Naive B cell (primary cell): ENCODE results near the gene WHRN. TPM values are rescaled to one million over a fixed set of nuclear protein-coding genes. Genes with fewer than 3 reads are reported as not detected.

Experiments used
- ATAC-seq, 2 donors: fragments of 150-1000 bp; cut with Tn5 transposase; 2 replicates each; pipeline ENCODE4 v1.10.0; 2021; ENCODE audit warnings: low read depth in 2 of 2, mild to moderate bottlenecking in 2 of 2, moderate library complexity in 2 of 2
- DNase-seq: peaks from one replicate; pipeline ENCODE4 v3.0.0; 2022
- H3K27ac Mint-ChIP-seq, 6 donors: one replicate each; pipeline ENCODE4 v1.8.0; 2020 to 2022; ENCODE audit warnings: mild to moderate bottlenecking in 6 of 6, mixed read lengths in 6 of 6, moderate library complexity in 5 of 6, inconsistent platforms in 2 of 6
- H3K27me3 Mint-ChIP-seq, 3 donors: one replicate each; pipeline ENCODE4 v1.8.0; 2021 to 2022; ENCODE audit warnings: mixed read lengths in 3 of 3, mild to moderate bottlenecking in 1 of 3
- H3K36me3 Mint-ChIP-seq, 2 donors: one replicate each; pipeline ENCODE4 v1.8.0; 2020 to 2022; ENCODE audit warnings: mixed read lengths in 2 of 2, inconsistent platforms in 1 of 2, mild to moderate bottlenecking in 1 of 2
- H3K4me1 Mint-ChIP-seq, 3 donors: one replicate each; pipeline ENCODE4 v1.8.0; 2020 to 2022; ENCODE audit warnings: mixed read lengths in 3 of 3, inconsistent platforms in 1 of 3, mild to moderate bottlenecking in 1 of 3, moderate library complexity in 1 of 3
- H3K4me3 Mint-ChIP-seq, 8 donors: one replicate each; pipeline ENCODE4 v1.8.0; 2020 to 2022; ENCODE audit warnings: mild to moderate bottlenecking in 8 of 8, mixed read lengths in 8 of 8, moderate library complexity in 8 of 8, inconsistent platforms in 2 of 8
- H3K9me3 Mint-ChIP-seq, 7 donors: one replicate each; pipeline ENCODE4 v1.8.0; 2020 to 2022; ENCODE audit warnings: mixed read lengths in 7 of 7, mild to moderate bottlenecking in 5 of 7, inconsistent platforms in 2 of 7, moderate library complexity in 1 of 7
- polyA plus RNA-seq, 6 donors: library from polyadenylated mRNA; unstranded; fragments of 300-500 nt; fragmentation: Illumina TruSeq; gene quantifications; one replicate each; pipeline ENCODE4 v1.2.3, GENCODE V29; 2021; ENCODE audit warnings: low read depth in 6 of 6

WHRN gene
- polyA plus RNA-seq = 1 to 10 TPM in 2 of 6 donors, under 1 TPM in 4; 0.27 to 2.0 (median 0.95) TPM

DNA sequence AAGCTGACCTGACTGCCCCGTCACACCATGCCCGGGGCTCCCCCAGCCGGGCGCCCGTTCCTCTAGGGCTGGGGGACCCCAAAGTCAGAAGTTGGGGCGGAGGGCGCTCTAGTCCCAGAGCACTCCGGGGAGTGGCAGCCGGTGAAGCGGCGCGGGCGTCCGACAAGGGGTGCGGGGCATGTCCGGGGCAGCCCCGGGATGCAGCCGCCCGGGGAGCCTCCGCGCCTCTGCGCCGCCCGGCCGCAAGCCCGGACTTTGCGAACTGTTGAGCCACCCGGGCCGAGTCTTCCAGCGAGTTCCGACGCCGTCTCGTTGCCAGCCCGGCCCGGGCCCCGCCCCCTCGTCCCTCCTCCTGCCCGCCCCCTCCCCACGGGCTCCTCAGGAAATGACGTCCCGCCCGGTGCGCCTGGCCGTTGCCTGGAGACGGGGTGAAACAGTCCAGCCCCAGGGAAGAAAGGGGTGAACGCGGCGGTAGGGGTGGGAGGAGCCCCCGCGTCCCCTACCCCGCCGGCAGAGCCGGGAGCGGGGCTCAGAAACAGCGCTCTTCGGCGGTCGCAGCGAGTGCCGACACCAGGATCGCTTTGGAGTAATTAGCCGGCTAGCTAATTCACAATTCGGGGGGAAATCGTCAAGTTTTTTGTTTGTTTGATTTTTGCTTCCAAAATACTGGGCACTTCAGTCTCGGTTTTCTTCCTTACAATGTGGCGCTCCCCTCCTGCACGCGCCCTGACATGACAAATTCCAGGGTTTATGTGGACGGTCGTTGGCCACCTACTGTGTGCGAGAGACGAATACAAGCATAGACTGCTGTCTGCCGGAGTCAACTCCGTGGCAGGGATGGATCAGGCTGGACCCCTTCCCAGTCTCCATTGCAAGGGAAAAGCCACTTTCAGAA lies at the start of gene WHRN:
WHRN (minus strand) TSS at position 287 of the 895 bp plus-strand sequence. CDS start 672 bp downstream, outside the sequence.
- peak within 1 kb of the TSS; percentile 94 to 97 (median 96) for H3K27ac Mint-ChIP-seq
- H3K9me3 Mint-ChIP-seq = no peaks in the 10 kb centered on the region
- ATAC-seq (peak; percentile 85 to 86), DNase-seq (peak; percentile 93)
- H3K27me3 Mint-ChIP-seq = peaks cover 12 to 19% (median 16%) of the 10 kb centered on the region in 3 donors
- H3K36me3 Mint-ChIP-seq = no peaks in the 10 kb centered on the region
- H3K4me3 Mint-ChIP-seq = peak within 1 kb of the TSS; percentile 85 to 93 (median 89)
- H3K4me1 Mint-ChIP-seq = peaks cover 14 to 43% (median 33%) of the 10 kb centered on the region in 3 donors

DNA sequence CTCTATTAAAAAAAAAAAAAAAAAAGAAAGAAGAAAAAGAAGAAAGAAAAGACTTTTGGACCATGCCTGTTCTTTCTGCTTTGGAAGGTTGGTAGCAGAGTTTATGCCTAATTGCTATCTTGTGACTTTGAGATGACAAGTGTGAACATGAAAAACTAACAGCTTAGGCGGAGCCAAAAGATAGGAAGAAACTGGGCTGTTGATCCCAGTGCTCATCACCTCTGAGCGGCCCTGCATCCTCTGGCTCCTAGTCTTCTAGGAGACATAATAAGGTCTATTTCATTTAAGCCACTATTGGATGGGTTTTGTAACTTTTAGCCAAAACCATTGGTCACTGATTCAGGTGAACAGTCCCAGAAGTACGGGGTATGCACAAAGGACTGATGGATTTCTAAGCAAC lies 47.9 kb upstream of the WHRN start:
- H3K4me1 Mint-ChIP-seq = peaks cover 7 to 36% (median 19%) of the 10 kb centered on the region in 3 donors
- peaks cover 0 to 3% (median 0%) of the 10 kb centered on the region in 7 donors for H3K9me3 Mint-ChIP-seq
- no peak for DNase-seq
- H3K36me3 Mint-ChIP-seq = peaks cover 0 to 7% of the 10 kb centered on the region in 2 donors
- no peak for ATAC-seq
- H3K27me3 Mint-ChIP-seq = peaks cover 0 to 8% (median 0%) of the 10 kb centered on the region in 3 donors
- peak overlapping the region in 1 of 6 donors; percentile 33 for H3K27ac Mint-ChIP-seq
- H3K4me3 Mint-ChIP-seq = no peak overlapping the region

DNA sequence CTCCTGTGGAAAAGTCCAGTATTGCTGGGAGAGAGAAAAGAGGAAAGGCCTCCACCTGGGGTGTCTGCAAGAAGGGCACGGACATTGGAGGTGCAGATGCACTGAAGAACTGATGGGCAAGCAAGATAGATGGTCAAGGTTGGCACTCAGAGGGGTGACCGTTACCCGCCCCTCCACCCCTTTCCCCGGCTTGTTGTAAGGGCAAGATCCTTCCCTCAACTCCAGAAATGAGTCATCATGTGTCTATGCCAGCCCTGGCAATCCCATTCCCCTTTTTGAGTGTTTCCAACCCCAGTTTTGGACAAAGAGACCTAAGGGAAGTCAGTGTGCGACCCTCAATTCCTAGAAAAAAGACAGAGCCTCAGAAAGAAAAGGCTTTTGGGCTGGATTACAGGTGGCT lies 47.4 kb upstream of the WHRN start:
- Mint-ChIP-seq H3K9me3 (peaks cover 0 to 3% (median 0%) of the 10 kb centered on the region in 7 donors), H3K27me3 (peaks cover 0 to 8% (median 0%) of the 10 kb centered on the region in 3 donors), H3K4me1 (peaks cover 5 to 31% (median 19%) of the 10 kb centered on the region in 3 donors), H3K36me3 (peaks cover 0 to 7% of the 10 kb centered on the region in 2 donors), H3K27ac (no peak overlapping the region), H3K4me3 (no peak overlapping the region)
- DNase-seq (no peak), ATAC-seq (no peak)

DNA sequence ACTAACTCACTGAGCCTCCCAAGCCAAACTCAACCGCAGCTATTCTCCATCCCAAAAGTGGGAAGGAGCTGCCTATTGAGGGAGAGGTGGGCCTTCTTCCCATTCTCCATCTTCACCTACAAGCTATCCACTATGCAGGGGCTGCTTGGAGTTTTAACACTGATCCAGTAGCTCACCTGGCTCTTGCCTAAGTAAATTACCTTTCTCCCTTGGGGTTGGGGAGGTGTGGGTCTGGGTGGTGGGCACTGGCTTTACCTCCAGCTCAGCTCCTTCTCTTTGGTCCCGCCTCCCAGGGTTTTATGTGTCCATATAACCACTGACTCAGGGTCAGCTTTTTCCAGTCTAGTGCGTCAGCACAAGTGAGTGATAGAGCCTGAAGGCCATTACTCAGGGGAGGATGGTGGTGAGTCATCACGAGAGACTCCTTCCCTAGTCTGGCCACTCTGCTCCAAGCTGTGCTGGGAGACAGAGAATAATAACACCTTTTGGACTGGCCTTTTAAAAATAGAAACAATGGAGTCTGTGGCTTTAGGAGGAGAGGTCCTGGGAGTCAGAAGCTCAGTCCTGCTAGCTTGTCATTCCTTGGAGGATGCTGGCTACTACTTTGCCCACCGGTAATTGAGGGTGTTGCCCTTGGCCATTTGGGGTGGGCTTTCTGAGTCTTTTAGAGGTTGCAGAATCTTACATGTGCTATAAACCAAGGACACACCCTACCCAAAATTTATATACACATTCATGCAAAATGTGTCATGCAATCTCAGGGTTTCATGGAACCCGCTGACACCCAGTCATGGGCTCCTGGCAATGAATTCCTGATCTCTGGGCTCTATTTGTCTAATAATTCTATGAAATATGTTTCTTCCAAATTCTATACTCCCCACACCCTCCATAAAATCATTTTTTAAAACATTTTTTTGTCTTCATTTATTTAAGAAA lies 46.7 kb upstream of the WHRN start:
- Mint-ChIP-seq H3K4me3 (no peak overlapping the region), H3K36me3 (peaks cover 0 to 13% of the 10 kb centered on the region in 2 donors), H3K4me1 (peaks cover 5 to 30% (median 25%) of the 10 kb centered on the region in 3 donors), H3K27me3 (peaks cover 0 to 8% (median 4%) of the 10 kb centered on the region in 3 donors), H3K27ac (no peak overlapping the region), H3K9me3 (peaks cover 0 to 5% (median 0%) of the 10 kb centered on the region in 7 donors)
- ATAC-seq (no peak), DNase-seq (no peak)

DNA sequence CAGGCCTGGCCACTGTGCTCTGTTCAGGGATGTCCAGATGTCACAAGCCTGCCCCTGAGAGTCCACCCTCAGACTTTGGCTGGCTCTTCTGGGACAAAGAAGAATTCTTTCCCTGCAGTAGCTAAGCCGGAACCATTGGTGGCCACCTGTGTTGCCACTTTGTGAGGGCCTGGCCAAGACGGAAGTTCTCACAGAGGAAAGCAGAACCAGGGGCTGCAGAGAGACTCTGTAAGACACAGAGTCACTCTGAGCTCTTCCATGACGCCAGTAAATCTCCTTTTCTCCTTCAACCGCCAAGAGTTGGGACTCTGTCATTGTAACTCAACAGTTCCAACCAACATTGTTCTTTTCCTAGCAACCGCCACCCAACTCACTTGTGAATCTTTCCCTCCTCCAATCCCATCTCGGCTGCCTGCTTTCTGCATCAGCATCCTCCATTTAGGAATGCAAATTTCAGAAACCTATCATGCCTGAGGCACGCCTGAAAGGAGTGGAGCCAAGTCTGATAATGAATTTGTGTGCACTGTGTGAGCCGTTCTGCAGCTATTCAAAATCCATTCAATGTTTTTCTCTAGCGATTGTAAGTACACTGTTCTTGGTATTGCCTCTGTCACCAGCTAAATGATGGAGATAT lies 44.5 kb upstream of the WHRN start:
- H3K27ac Mint-ChIP-seq = peak overlapping the region in 1 of 6 donors; percentile 39
- H3K4me1 Mint-ChIP-seq = peaks cover 0 to 20% (median 14%) of the 10 kb centered on the region in 3 donors
- ATAC-seq (peak in 1 of 2 donors; percentile 40), DNase-seq (no peak)
- peaks cover 0 to 15% of the 10 kb centered on the region in 2 donors for H3K36me3 Mint-ChIP-seq
- no peak overlapping the region for H3K4me3 Mint-ChIP-seq
- peaks cover 0 to 16% (median 4%) of the 10 kb centered on the region in 3 donors for H3K27me3 Mint-ChIP-seq
- peaks cover 0 to 2% (median 0%) of the 10 kb centered on the region in 7 donors for H3K9me3 Mint-ChIP-seq

DNA sequence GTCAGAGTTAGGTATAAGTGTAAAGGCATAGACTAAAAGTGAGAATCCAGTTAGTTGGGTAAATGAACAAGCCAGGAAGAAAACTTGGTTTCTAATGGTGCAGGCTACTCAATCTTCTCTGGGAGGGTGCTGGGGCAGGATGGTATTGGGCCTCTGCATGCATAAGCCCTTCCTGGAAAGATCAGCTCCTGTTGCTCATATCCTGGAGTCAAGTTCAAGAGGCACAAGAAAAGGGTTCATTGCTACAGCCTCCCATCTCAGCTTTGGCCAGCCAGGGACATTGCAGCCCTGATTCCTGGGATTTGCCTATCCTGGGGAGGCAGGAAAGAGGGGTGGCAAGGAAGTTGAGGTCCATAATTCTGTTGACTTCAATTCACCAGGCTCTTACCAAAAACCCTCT lies 41.6 kb upstream of the WHRN start:
- H3K4me1 Mint-ChIP-seq = peaks cover 5 to 38% (median 17%) of the 10 kb centered on the region in 3 donors
- H3K27me3 Mint-ChIP-seq = peaks cover 0 to 16% (median 4%) of the 10 kb centered on the region in 3 donors
- no peak overlapping the region for H3K4me3 Mint-ChIP-seq
- H3K36me3 Mint-ChIP-seq = peaks cover 0 to 15% of the 10 kb centered on the region in 2 donors
- no peak for DNase-seq
- ATAC-seq = no peak
- peaks cover 0 to 2% (median 0%) of the 10 kb centered on the region in 7 donors for H3K9me3 Mint-ChIP-seq
- peak overlapping the region in 3 of 6 donors; percentile 1 to 55 (median 26) for H3K27ac Mint-ChIP-seq

DNA sequence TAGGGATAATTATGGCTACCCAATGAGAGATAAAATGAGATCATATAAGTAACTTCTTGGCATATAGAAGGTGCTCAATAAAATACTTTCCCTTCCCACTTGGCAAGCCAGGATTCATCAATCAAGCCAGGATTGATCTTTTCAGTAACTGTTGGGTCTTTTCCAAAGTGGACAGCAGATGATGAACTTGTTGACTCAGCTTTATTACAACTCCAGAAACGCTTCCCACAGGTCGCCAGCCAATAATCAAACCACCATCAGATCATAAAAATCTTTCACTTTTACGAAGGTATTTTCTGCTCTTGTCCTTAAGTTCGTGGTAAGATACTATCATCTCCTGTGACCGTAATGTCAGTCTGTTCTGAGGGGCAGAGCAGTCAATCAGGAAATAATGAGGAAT lies 39.8 kb upstream of the WHRN start:
- peak overlapping the region in 3 of 6 donors; percentile 23 to 73 (median 69) for H3K27ac Mint-ChIP-seq
- H3K4me3 Mint-ChIP-seq = no peak overlapping the region
- H3K9me3 Mint-ChIP-seq = peaks cover 0 to 2% (median 0%) of the 10 kb centered on the region in 7 donors
- peaks cover 0 to 16% (median 4%) of the 10 kb centered on the region in 3 donors for H3K27me3 Mint-ChIP-seq
- DNase-seq (no peak), ATAC-seq (no peak)
- peaks cover 5 to 38% (median 17%) of the 10 kb centered on the region in 3 donors for H3K4me1 Mint-ChIP-seq
- H3K36me3 Mint-ChIP-seq = peaks cover 0 to 15% of the 10 kb centered on the region in 2 donors

DNA sequence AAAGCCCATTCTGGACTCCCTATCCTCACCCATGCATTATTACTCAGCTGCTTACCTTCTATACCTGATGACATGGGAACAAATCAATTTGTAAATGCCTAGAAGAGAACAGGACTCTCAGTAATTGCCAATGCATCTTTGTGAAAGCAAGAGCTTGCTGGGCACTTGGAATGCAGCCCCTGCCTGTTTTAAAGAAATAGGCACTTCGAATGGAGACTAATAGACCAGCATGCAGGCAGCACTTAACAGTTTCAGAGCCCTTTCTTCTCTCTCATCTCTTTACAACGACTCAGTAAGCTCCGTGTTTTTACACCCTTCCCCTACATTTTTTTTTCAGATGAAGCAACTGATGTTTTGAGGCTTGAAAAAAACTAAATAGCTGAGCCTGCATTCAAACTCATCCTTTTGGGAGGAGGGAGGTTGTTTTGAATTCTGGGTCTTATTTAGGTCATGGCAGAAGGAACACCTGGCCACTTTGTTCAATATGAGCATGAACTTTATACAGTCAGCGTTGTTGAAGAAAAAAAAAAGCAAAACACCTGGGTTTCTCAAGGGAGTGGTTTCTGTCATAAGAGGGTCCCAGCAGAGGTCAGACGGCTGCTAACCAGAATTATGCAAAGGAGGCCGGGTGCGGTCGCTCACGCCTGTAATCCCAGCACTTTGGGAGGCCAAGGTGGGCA lies 34.6 kb upstream of the WHRN start:
- Mint-ChIP-seq H3K36me3 (no peaks in the 10 kb centered on the region), H3K9me3 (no peaks in the 10 kb centered on the region), H3K27ac (peak overlapping the region in 1 of 6 donors; percentile 29), H3K27me3 (no peaks in the 10 kb centered on the region), H3K4me3 (no peak overlapping the region), H3K4me1 (peaks cover 19 to 41% (median 22%) of the 10 kb centered on the region in 3 donors)
- DNase-seq (no peak), ATAC-seq (no peak)

DNA sequence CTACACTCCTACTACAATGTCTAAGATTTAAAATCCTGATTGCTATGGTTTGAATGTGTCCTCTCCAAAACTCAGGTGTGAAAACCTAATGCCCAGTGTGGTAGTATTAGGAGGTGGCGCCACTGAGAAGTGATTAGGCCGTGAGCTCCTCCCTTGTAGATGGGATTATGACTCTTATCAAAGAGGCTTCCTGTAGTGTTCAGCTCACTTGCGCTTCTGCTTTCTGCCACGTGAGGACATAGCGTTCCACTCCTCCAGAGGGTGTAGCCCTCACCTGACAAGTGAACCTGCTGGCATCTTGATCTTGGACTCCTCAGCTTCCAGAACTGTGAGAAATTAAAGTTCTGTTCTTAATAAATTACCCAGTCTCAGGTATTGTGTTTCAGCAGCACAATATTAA lies 33.0 kb upstream of the WHRN start:
- Mint-ChIP-seq H3K27me3 (no peaks in the 10 kb centered on the region), H3K36me3 (no peaks in the 10 kb centered on the region), H3K9me3 (no peaks in the 10 kb centered on the region), H3K27ac (peak overlapping the region in 4 of 6 donors; percentile 63 to 94 (median 72)), H3K4me3 (no peak overlapping the region), H3K4me1 (peaks cover 16 to 32% (median 19%) of the 10 kb centered on the region in 3 donors)
- ATAC-seq (peak; percentile 100), DNase-seq (peak; percentile 53)

DNA sequence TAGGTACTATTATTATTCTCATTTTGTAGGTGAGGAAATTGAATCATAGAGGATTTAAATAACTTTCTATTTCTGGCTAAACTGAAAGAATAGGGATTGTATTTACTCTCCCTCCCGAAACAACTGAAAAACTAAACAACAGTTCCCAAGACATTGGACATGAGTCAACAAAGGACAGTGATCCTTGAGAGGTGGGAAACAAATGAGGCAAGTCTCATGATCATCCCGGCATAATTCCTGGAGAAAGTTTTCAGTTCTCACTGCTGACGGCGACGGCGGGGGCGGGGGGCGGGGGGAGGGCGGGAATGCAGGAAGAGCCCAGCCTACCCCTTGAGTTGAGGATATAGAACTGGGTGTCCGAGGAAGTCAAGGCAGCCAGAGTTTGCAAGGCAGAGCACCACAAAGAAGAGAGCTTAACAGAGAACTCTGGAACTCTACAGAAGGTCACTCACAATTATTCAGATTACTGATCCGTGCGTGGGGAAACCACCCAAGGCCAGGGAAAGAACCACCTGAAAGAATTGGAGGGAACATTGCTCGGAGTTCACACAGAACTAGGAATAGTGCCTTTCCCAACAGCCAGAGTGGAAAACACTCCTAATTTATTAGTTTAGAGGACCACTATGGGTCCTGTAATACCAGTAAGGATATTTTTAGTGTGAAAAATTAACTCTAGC lies 27.4 kb upstream of the WHRN start:
- no peak for ATAC-seq
- Mint-ChIP-seq H3K4me1 (peaks cover 0 to 13% (median 6%) of the 10 kb centered on the region in 3 donors), H3K27ac (no peak overlapping the region), H3K4me3 (no peak overlapping the region), H3K27me3 (peaks cover 8 to 15% (median 9%) of the 10 kb centered on the region in 3 donors), H3K36me3 (peaks cover 0 to 9% of the 10 kb centered on the region in 2 donors), H3K9me3 (no peaks in the 10 kb centered on the region)
- no peak for DNase-seq

DNA sequence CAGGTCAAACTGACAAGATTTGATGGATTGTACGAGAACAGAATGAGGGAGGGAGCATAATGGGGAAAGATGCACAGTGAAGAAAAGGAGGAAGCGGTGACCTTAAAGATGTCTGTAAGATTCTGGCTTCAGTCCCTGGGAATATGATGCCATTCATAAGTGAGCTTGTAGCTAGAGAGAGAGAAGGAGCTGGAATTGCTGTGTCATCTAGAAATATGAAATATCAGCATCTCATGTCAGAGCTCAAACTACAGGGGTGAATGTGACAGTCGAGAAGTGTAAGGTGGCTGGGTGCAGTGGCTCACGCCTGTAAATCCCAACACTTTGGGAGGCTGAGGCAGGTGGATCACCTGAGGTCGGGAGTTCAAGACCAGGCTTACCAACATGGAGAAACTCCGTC lies 24.0 kb upstream of the WHRN start:
- Mint-ChIP-seq H3K4me3 (no peak overlapping the region), H3K4me1 (peaks cover 0 to 8% (median 0%) of the 10 kb centered on the region in 3 donors), H3K27me3 (peaks cover 17 to 39% (median 36%) of the 10 kb centered on the region in 3 donors), H3K27ac (peak overlapping the region in 1 of 6 donors; percentile 35), H3K9me3 (peaks cover 0 to 3% (median 0%) of the 10 kb centered on the region in 7 donors), H3K36me3 (peaks cover 0 to 16% of the 10 kb centered on the region in 2 donors)
- DNase-seq (no peak), ATAC-seq (no peak)
